Measurements from ENCODE around the gene SPPL2A.

DNA sequence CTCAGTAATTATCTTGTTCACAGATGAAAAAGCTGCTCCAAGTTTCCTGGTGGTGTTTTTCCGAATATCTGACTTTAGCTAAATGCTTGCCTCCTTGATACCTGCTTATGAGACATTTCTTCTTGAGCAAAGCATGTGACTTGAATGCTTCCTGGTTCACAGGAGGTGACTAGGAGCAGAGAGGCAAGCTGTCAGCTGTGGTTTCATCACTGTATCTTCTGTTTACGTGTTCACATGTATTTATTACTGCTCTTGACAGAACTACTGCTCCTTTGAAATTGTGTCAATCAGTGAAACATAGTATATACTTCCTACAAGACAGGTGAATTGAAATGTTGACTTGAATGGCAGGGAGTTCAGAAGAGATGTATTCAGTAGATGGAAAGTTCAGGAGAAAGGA lies 8.9 kb upstream of the SPPL2A start:
- TF ChIP-seq, protein P1, sequence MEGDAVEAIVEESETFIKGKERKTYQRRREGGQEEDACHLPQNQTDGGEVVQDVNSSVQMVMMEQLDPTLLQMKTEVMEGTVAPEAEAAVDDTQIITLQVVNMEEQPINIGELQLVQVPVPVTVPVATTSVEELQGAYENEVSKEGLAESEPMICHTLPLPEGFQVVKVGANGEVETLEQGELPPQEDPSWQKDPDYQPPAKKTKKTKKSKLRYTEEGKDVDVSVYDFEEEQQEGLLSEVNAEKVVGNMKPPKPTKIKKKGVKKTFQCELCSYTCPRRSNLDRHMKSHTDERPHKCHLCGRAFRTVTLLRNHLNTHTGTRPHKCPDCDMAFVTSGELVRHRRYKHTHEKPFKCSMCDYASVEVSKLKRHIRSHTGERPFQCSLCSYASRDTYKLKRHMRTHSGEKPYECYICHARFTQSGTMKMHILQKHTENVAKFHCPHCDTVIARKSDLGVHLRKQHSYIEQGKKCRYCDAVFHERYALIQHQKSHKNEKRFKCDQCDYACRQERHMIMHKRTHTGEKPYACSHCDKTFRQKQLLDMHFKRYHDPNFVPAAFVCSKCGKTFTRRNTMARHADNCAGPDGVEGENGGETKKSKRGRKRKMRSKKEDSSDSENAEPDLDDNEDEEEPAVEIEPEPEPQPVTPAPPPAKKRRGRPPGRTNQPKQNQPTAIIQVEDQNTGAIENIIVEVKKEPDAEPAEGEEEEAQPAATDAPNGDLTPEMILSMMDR (IDR thresholded peaks at IDR 0.05), result no peak
- no peak for TF ChIP-seq EZH2 (IDR thresholded peaks at IDR 0.05)
- no peak for TF ChIP-seq EZH2phosphoT487 (IDR thresholded peaks at IDR 0.05)

All from neural progenitor cell (in vitro differentiated cells).